K562 (cell line): ENCODE data around the gene FAM110D. TPM values are rescaled to one million over a fixed set of nuclear protein-coding genes. Genes with fewer than 3 reads are reported as not detected.

Experiments
- CCNT2 ChIP-seq: IDR thresholded peaks from 2 replicates; pipeline ENCODE4 v1.6.1; 2011; ENCODE audit warnings: borderline replicate concordance, low read depth, mild to moderate bottlenecking, moderate library complexity, mixed read lengths, low read length; ENCODE audit not compliant: insufficient read length; ENCODE audit errors: extremely low read depth
- DLX4 ChIP-seq: fragments of 250-450 bp; sonication (Bioruptor Pico); IDR thresholded peaks from 2 replicates; pipeline ENCODE4 v1.6.1; 2021; ENCODE audit warnings: mild to moderate bottlenecking
- E2F1 ChIP-seq: sonication (generic); formaldehyde crosslinking; IDR thresholded peaks from 2 replicates; pipeline ENCODE4 v1.8.1; 2023; ENCODE audit warnings: mild to moderate bottlenecking, missing genetic modification reagents, moderate library complexity
- E4F1 ChIP-seq: fragments of 250-450 bp; sonication (Bioruptor Pico); IDR thresholded peaks from 2 replicates; pipeline ENCODE4 v1.5.0; 2021; ENCODE audit warnings: mild to moderate bottlenecking, borderline replicate concordance
- EGR1 ChIP-seq: fragments of 450-650 bp; conservative IDR thresholded peaks from 2 replicates; pipeline ENCODE4 v1.6.1; 2017; ENCODE audit warnings: mild to moderate bottlenecking
- ERF ChIP-seq: fragments of 450-650 bp; formaldehyde crosslinking; IDR thresholded peaks from 2 replicates; pipeline ENCODE4 v1.4.0; 2020; ENCODE audit warnings: mild to moderate bottlenecking, mixed read lengths
- FOXA1 ChIP-seq: fragments of 450-650 bp; IDR thresholded peaks from 2 replicates; pipeline ENCODE4 v1.6.1; 2016; ENCODE audit warnings: mild to moderate bottlenecking, borderline replicate concordance
- HDAC8 ChIP-seq: fragments of 450-650 bp; IDR thresholded peaks from 2 replicates; pipeline ENCODE4 v1.6.1; 2016; ENCODE audit warnings: mild to moderate bottlenecking, missing genetic modification characterization, moderate library complexity, missing compliant biosample characterization
- PHF8 ChIP-seq: fragments of 200-600 bp; sonication (generic); IDR thresholded peaks from 2 replicates; pipeline ENCODE4 v1.6.1; 2012; ENCODE audit warnings: mixed run types, mild to moderate bottlenecking, inconsistent platforms, low read length, moderate library complexity, borderline replicate concordance
- ZNF217 ChIP-seq: sonication (generic); formaldehyde crosslinking; IDR thresholded peaks from 2 replicates; pipeline ENCODE4 v1.8.0; 2022; ENCODE audit warnings: mild to moderate bottlenecking, missing genetic modification reagents
- ZNF253 ChIP-seq: fragments of 250-450 bp; sonication (Bioruptor Pico); conservative IDR thresholded peaks from 2 replicates; pipeline ENCODE4 v1.6.1; 2021; ENCODE audit warnings: mild to moderate bottlenecking
- ZNF282 ChIP-seq: sonication (generic); formaldehyde crosslinking; IDR thresholded peaks from 2 replicates; pipeline ENCODE4 v1.8.1; 2023; ENCODE audit warnings: missing genetic modification reagents
- ZNF316 ChIP-seq: fragments of 450-650 bp; IDR thresholded peaks from 2 replicates; pipeline ENCODE4 v1.6.1; 2016
- ZNF384 ChIP-seq: IDR thresholded peaks from 2 replicates; pipeline ENCODE4 v1.6.1; 2012; ENCODE audit warnings: low read depth, low read length, improper control_type of control experiment
- ZNF785 ChIP-seq: fragments of 250-450 bp; sonication (Bioruptor Pico); IDR thresholded peaks from 2 replicates; pipeline ENCODE4 v1.4.0; 2020; ENCODE audit warnings: mild to moderate bottlenecking
- polyA plus RNA-seq, 8 experiments: library from polyadenylated mRNA; depleted of rRNA in 4 of 8; stranded (reverse) in 5 of 8; unstranded in 3 of 8; fragments of >200 nt; fragmentation: Nextera tagmentation in 2 of 8; fragmentation: Illumina TruSeq in 1 of 8; extraction: Ambion mirVana in 2 of 8; extraction: Trizol in 1 of 8; gene quantifications; 2 replicates each; pipeline versions ENCODE4 v1.2.1 to v1.2.3, GENCODE V29; 2011 to 2014; ENCODE audit warnings: inconsistent platforms in 1 of 8, missing spikeins in 1 of 8
- total RNA-seq, 7 experiments: library from RNA; depleted of rRNA in 6 of 7; stranded (reverse); fragments of >200 nt in 6 of 7; fragmentation: Illumina TruSeq in 2 of 7; extraction: Trizol in 2 of 7; gene quantifications; 2 replicates each; pipeline versions ENCODE4 v1.2.1 to v1.2.3, GENCODE V29; 2011 to 2021; ENCODE audit warnings: low replicate concordance in 1 of 7

FAM110D gene
- total and polyA plus RNA-seq, 9 of the 15 experiments (the other 6 are each of a cell fraction or from before 2014, with no cell fraction given) = 0.04 to 1.1 (median 0.33) TPM

- TF ChIP-seq ZNF253 (CRISPR knock-in tag) (no peak), FOXA1 (no peak), HDAC8 (tag) (peak; percentile 45; the same call in 1 of the 2 replicates), DLX4 (CRISPR knock-in tag) (no peak), CCNT2 (peak; percentile 65), E2F1 (no peak), ZNF282 (no peak), ZNF217 (CRISPR knock-in tag) (no peak), ZNF384 (no peak), EGR1 (no peak), ERF (CRISPR knock-in tag) (peak; percentile 83), E4F1 (CRISPR knock-in tag) (no peak), ZNF316 (no peak), ZNF785 (CRISPR knock-in tag) (no peak), PHF8 (peak; percentile 27; the same call in 1 of the 2 replicates)
Observed at GRCh38 chr1:26164036-26164860, 5.4 kb downstream of the FAM110D start (continued).
